ENCODE results near the gene PITPNC1. TPM values are rescaled to one million over a fixed set of nuclear protein-coding genes. Genes with fewer than 3 reads are reported as not detected.
"Not testable (repeated sequence)": the region's sequence is repeated elsewhere in the genome, so short reads cannot be mapped to it uniquely, and the experiment has no call there.

PITPNC1 gene
- total RNA-seq, 6 donors from 2014 or later = 8.5 to 23.3 (median 13.7) TPM

DNA sequence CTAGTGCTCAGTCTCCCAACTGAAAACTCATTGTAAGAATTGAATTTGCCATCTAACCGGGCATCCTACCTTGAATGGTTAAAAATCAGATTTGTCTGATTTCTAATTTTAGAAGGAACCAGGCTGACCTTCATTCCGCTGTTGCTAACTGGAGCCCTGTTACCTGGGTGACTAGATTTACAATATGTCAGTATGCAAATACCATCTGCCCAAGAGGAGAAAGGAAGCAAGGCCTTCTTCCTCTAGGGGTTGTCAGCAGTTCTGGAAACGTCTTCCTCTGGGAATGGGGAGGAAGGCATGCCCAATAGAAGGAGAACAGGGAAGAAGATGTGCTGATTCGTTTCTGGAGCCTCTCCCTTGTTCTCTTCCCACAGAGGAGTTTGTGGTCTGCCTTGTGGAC is 137.9 kb downstream of the PITPNC1 start:
- ATAC-seq (ENCODE audit: low FRiP score in 2 of 2) (no peak), DNase-seq (no peak)
- WGBS, 2 donors = 50 to 64% methylated on average over 4 of the region's 4 CpGs
- TF ChIP-seq EP300 (IDR thresholded peaks at IDR 0.05) (no peak), POLR2A (IDR thresholded peaks at IDR 0.05) (no peak), POLR2AphosphoS5 (IDR thresholded peaks at IDR 0.05) (no peak)
- TF ChIP-seq, protein P1, sequence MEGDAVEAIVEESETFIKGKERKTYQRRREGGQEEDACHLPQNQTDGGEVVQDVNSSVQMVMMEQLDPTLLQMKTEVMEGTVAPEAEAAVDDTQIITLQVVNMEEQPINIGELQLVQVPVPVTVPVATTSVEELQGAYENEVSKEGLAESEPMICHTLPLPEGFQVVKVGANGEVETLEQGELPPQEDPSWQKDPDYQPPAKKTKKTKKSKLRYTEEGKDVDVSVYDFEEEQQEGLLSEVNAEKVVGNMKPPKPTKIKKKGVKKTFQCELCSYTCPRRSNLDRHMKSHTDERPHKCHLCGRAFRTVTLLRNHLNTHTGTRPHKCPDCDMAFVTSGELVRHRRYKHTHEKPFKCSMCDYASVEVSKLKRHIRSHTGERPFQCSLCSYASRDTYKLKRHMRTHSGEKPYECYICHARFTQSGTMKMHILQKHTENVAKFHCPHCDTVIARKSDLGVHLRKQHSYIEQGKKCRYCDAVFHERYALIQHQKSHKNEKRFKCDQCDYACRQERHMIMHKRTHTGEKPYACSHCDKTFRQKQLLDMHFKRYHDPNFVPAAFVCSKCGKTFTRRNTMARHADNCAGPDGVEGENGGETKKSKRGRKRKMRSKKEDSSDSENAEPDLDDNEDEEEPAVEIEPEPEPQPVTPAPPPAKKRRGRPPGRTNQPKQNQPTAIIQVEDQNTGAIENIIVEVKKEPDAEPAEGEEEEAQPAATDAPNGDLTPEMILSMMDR (IDR thresholded peaks at IDR 0.05) = no peak
- Histone ChIP-seq H3K4me3 (no peak overlapping the region), H3K36me3 (no peaks in the 10 kb centered on the region), H3K9me3 (no peaks in the 10 kb centered on the region), H3K27ac (no peak overlapping the region), H3K4me1 (peaks cover 8 to 38% (median 21%) of the 10 kb centered on the region in 4 donors), H3K27me3 (no peaks in the 10 kb centered on the region)

DNA sequence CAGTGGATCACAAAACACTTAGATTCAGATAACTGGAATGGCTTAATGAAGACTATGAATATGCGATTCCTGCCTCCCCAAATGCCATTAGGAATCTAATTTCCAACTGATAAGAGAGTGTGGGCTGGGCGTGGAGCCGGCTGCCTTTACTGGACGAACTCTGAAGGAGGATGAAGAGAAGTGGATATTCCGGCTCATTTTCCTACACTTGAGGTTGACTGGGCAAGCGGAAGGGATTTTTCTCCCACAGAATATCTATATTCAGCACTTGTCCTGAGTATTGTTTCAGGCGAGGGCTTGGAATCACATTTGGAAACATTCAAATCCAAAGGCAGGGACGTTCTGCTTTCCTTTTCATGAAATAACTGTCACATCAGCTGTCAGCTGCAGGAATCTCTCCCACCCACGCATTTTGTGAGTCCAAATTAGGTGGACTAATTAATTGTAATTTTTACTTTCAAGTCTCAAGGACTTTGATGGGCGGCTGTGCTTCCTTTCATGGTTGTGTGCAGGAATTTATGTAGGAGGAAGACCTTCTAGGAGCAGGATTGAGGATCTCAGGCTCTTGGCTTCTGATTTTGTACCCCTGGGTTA is 138.5 kb downstream of the PITPNC1 start:
- TF ChIP-seq, protein P1 (IDR thresholded peaks at IDR 0.05) = no peak
- TF ChIP-seq EP300 (IDR thresholded peaks at IDR 0.05) = no peak
- TF ChIP-seq POLR2AphosphoS5 (IDR thresholded peaks at IDR 0.05) = no peak
- no peak for TF ChIP-seq POLR2A (IDR thresholded peaks at IDR 0.05)
- no peak overlapping the region for H3K4me3 ChIP-seq
- WGBS, 2 donors = 39 to 41% methylated on average over 10 of the region's 10 CpGs
- H3K36me3 ChIP-seq = no peaks in the 10 kb centered on the region
- H3K9me3 ChIP-seq = no peaks in the 10 kb centered on the region
- no peak overlapping the region for H3K27ac ChIP-seq
- H3K4me1 ChIP-seq = peaks cover 7 to 38% (median 23%) of the 10 kb centered on the region in 4 donors
- DNase-seq = no peak
- H3K27me3 ChIP-seq = no peaks in the 10 kb centered on the region
- ATAC-seq (ENCODE audit: low FRiP score in 2 of 2) = no peak

DNA sequence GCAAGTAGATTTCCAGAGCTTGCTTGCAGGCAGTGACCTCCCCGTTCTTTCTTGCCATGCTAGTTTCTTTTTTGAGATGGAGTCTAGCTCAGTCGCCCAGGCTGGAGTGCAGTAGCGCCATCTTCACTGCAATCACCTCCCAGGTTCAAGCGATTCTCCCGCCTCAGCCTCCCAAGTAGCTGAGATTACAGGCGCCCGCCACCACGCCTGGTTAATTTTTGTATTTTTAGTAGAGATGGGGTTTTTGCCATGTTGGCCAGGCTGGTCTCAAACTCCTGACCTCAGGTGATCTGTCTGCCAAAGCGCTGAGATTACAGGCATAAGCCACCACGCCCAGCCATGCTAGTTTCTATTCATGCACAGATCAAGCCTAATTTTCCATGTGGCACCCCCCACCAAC is 139.5 kb downstream of the PITPNC1 start:
- not testable (repeated sequence) for H3K27me3 ChIP-seq; DNase-seq; ATAC-seq (ENCODE audit: low FRiP score in 2 of 2); H3K27ac ChIP-seq; H3K9me3 ChIP-seq; H3K4me3 ChIP-seq; H3K36me3 ChIP-seq
- H3K4me1 ChIP-seq = peaks cover 11 to 45% (median 30%) of the 10 kb centered on the region in 4 donors
- WGBS, 2 donors = 95 to 96% methylated on average over 10 of the region's 10 CpGs

DNA sequence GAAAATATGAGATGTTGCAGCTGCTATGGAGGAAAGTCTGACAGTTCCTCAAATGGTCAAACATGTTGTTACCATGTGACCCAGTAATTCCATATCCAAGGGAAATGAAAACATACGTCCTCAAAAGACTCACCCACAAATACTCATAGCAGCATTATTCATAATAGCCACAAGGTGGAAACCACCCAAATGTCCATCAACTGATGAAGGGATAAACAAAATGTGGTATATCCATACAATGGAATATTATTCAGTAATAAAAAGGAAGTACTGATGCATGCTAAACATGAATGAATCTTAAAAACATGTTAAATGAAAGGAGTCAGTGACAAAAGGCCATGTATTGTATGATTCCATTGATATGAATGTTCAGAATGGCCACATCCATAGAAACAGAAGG is 140.2 kb downstream of the PITPNC1 start:
- Histone ChIP-seq H3K27me3 (no peaks in the 10 kb centered on the region), H3K36me3 (no peaks in the 10 kb centered on the region), H3K27ac (no peak overlapping the region), H3K4me3 (no peak overlapping the region), H3K4me1 (peaks cover 11 to 47% (median 30%) of the 10 kb centered on the region in 4 donors), H3K9me3 (no peaks in the 10 kb centered on the region)
- 64 to 68% methylated on average over 1 of the region's 1 CpG for WGBS, 2 donors
- no peak for DNase-seq
- no peak for TF ChIP-seq POLR2A (IDR thresholded peaks at IDR 0.05)
- no peak for TF ChIP-seq POLR2AphosphoS5 (IDR thresholded peaks at IDR 0.05)
- TF ChIP-seq, protein P1 (IDR thresholded peaks at IDR 0.05) = no peak
- TF ChIP-seq EP300 (IDR thresholded peaks at IDR 0.05) = no peak
- ATAC-seq (ENCODE audit: low FRiP score in 2 of 2) = no peak

DNA sequence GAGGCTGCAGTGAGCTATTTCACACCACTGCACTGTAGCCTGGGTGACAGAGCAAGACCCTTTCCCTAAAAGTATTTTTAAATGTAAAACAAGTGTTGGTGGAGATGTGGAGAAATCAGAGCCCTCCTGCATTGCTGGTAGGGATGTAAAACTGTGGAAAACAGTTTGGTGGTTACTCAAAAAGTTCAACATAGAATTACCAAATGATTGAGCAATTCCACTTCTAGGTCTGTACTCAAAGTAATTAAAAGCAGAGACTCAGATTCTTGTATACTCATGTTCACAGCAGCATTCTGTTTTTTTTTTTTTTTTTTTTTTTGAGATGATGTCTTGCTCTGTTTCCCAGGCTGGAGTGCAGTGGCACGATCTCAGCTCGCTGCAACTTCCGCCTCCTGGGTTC is 141.8 kb downstream of the PITPNC1 start:
- H3K9me3 ChIP-seq = no peaks in the 10 kb centered on the region
- no peak overlapping the region for H3K4me3 ChIP-seq
- ATAC-seq (ENCODE audit: low FRiP score in 2 of 2) (no peak), DNase-seq (no peak)
- H3K27me3 ChIP-seq = no peaks in the 10 kb centered on the region
- no peaks in the 10 kb centered on the region for H3K36me3 ChIP-seq
- peaks cover 11 to 47% (median 30%) of the 10 kb centered on the region in 4 donors for H3K4me1 ChIP-seq
- WGBS, 2 donors = 86 to 89% methylated on average over 3 of the region's 3 CpGs
- TF ChIP-seq, protein P1 (IDR thresholded peaks at IDR 0.05) = no peak
- TF ChIP-seq EP300 (IDR thresholded peaks at IDR 0.05) = no peak
- TF ChIP-seq POLR2AphosphoS5 (IDR thresholded peaks at IDR 0.05) = no peak
- no peak for TF ChIP-seq POLR2A (IDR thresholded peaks at IDR 0.05)
- H3K27ac ChIP-seq = no peak overlapping the region

Data from upper lobe of left lung (tissue), 6 donors.